OCI-LY1 (cell line): ENCODE results near the gene PKN2.

Experiments used
- CTCF ChIP-seq: fragments of 200-600 bp; sonication (generic), shearing (Covaris generic); IDR thresholded peaks from 2 replicates; pipeline ENCODE4 v1.5.1; 2017; ENCODE audit warnings: mild to moderate bottlenecking, antibody characterized with exemption, low read length, moderate library complexity, mixed read lengths
- EZH2 ChIP-seq: fragments of 200-600 bp; sonication (generic), shearing (Covaris generic); IDR thresholded peaks from 2 replicates; pipeline ENCODE4 v1.8.0; 2017; ENCODE audit warnings: borderline replicate concordance, mixed run types, mild to moderate bottlenecking, antibody characterized with exemption, low read length, moderate library complexity, mixed read lengths

DNA sequence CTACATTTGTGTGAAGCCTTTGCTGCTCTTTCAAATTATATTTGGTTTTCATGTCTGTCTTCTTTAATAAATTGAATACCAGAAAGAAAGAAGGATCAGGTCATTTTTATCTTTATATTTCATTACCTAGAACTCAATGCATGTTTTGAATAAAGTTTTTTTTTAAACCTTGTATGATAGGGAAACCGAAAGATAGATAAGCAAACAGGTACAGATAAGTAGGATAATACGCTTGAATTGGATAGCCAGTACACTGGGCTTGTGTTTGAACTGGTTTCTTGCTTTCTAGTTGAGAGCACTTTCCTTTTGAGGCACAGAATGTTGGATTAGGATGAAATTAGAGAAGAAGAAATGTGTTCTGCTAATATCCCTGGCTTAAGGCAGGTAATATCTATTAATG, 46.9 kb downstream of the PKN2 start:
- TF ChIP-seq CTCF (no peak), EZH2 (no peak)
